HEK293T (cell line): ENCODE measurements around the gene RTEL1.
A peak's percentile ranks its signal among the peaks of the same experiment; 100 is the strongest.

ENCODE experiments used
- BHLHE40 ChIP-seq: fragments of 450-650 bp; IDR thresholded peaks from 2 replicates; pipeline ENCODE4 v1.6.1; 2016; ENCODE audit warnings: mild to moderate bottlenecking, moderate library complexity, borderline replicate concordance
- CTBP1 ChIP-seq: fragments of 450-650 bp; IDR thresholded peaks from 2 replicates; pipeline ENCODE4 v1.6.1; 2016; ENCODE audit warnings: borderline replicate concordance
- ELF4 ChIP-seq: fragments of 450-650 bp; IDR thresholded peaks from 2 replicates; pipeline ENCODE4 v1.6.1; 2017; ENCODE audit warnings: antibody characterized with exemption
- FOXM1 ChIP-seq: fragments of 450-650 bp; IDR thresholded peaks from 2 replicates; pipeline ENCODE4 v1.6.1; 2017; ENCODE audit warnings: mild to moderate bottlenecking, borderline replicate concordance
- HDGF ChIP-seq: fragments of 450-650 bp; IDR thresholded peaks from 2 replicates; pipeline ENCODE4 v1.6.1; 2017; ENCODE audit warnings: antibody characterized with exemption, borderline replicate concordance
- SP1 ChIP-seq: fragments of 450-650 bp; IDR thresholded peaks from 2 replicates; pipeline ENCODE4 v1.6.1; 2017
- ZNF384 ChIP-seq: fragments of 450-650 bp; IDR thresholded peaks from 2 replicates; pipeline ENCODE4 v1.6.1; 2016

DNA sequence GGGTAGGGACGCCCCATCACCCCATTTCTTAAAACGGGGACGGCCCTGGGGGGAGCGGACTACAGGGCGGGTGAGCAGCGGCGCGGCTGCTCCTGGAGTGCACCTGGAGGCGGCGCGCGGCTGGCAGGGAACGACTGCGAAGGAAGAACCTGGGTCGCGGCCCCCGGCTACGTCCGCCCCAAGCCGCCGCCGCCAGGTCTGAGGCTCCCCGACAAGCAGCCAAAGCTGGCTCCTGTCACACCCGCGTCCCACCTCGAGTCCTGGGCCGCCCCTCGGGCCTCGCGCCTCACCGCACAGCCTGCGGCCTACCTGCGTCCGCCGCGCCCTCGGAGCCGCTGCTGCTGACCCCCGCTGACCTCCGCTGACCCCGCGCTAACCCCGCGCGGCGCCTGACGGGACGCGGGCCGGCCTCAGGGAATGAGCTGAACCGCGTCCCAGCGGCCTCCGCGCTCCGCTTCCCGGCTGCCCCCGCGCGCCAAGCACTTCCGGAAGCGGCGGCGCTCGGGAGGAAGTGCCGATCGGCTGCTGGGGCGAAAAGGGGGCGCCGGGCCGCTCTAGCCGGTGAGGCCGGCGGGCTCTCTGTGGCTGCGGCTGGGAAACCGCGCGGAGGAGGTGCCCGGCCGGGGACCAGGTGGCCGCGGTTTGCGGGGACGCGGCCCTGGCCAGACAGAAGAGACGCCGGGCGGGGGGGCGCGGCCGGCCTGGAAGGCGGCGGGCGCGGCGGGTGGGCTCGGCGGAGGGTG, 49.6 kb downstream of the RTEL1 start, which contains the start of the genes ARFRP1 and ZGPAT:
- TF ChIP-seq ELF4 (0 out of 2 replicates have a peak, but pooled peaks have one; percentile 15), CTBP1 (no peak), ZNF384 (no peak), SP1 (no peak), HDGF (0 out of 2 replicates have a peak, but pooled peaks have one; percentile 60), BHLHE40 (no peak), FOXM1 (no peak)
